Stimulated activated CD4-positive, alpha-beta T cell treated with anti-CD3 and anti-CD28 coated beads, Interleukin-12 subunit alpha, Interleukin-12 subunit beta, amount 100 ng/mL, for 4 hours (primary cell): ENCODE measurements around the gene LRRFIP1.
A peak's percentile ranks its signal among the peaks of the same experiment; 100 is the strongest.

Source experiments
- DNase-seq: peaks from one replicate; pipeline ENCODE4 v3.0.0-alpha.2; 2020

Gene LRRFIP1

DNA sequence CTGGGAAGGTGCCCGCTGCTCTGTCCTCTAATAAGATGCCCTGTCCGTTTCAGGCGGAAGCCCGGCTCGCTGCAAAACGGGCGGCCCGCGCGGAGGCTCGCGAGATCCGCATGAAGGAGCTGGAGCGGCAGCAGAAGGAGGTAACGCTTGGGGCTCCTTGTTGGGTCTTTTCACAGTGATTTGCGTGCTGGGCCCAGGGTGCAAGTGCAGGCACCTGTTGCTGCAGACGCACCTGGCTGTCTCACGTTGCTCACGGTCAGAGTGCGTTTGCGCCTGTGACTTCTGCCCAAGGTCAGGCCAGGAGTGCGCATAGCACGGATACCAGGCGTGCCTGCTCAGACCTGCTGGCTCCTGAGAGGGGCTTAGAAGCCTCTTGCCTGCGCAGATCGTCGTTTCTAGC, 81.1 kb downstream of the LRRFIP1 start:
- no peak for DNase-seq

DNA sequence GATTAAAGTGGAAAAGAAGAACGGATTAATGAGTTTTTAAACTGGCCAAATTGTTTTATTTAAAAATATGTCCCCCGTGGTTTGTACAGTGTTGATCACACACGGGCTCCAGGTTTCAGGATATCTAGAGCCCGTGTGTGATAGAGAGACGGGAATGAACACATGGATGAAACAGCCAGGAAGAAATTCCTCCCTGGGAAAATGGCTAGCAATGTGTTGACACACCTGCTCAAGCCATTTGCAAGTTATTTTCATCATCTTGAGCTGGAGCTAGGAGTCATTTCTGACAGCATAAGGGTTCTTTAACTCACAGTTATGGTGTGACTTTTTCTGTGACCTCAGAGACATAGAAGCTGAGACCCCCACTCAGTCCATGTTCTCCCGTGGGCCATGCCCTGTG, 81.6 kb downstream of the LRRFIP1 start:
- DNase-seq = no peak

DNA sequence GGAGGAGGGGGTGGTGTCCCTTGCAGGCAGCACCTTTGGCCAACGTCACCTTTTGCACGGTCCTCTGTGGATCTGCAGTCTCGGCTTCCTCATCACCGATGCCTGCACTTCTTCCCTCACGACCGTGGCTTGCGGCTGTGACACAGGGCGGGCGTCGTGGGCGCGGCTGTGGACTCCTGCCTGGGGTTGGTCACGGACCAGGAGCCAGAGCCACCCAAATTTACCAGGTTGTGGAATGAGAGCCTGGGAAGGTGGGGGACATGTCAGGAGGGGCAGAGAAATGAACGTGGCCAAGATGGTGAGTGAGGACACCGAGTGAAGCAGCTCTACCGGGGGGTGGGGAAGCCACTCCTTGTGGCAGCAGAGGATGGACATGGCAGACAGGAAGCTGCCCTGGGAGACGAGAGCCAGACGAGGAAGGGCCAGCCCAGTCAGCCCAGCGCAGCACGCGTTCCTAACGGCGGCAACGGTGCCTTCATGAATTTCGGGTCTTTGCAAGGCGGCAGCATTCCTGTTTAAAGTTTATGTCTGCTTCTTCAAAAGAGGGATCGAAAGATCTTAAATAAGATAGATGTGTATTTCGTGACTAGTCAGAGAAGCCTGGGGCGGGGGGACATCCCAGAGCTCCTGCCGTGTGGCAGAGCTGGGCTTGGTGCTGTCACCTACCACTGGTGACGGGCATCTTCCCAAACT, 84.2 kb downstream of the LRRFIP1 start:
- DNase-seq = no peak

DNA sequence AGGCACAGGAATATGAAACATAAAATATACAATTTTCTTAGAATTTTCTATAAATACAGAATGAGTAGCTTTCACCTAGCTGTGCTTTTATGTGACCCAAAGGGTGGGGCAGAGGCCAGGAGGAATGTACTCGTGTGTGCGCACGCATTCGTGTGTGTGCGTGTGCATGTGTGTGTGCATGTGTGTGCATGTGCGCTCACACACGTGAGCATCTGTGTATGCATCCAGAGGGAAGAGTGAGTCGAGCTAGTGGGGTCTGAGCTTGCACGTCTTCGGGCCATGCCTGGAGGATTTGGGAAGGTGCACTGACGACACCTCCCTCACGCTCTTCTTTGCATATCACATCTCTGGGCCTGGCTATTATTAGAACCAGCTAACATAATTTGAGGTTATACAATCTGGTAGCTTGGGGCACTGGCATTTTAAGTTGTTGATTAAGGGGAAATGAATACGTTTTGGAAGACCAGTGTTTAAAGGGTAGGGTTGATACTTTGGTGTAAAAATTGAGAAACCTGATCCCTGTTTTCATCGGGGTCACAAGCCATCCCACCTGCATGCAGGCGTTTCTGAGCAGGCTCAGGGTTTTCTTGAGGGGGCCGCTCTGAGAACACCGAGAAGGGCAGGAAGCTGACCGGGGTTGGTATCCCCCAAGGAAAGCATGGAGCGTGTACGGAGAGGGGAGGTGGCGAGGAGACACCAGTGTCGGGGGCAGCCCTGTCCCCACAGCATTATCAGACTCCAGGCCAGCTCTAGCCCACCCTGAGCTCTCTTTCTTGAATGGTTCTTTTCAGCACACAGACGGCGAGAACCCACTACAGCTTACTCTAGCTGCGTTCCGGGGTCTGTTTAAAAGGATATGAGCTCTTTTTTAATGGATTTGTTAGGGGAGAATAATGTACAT, 85.3 kb downstream of the LRRFIP1 start:
- no peak for DNase-seq

DNA sequence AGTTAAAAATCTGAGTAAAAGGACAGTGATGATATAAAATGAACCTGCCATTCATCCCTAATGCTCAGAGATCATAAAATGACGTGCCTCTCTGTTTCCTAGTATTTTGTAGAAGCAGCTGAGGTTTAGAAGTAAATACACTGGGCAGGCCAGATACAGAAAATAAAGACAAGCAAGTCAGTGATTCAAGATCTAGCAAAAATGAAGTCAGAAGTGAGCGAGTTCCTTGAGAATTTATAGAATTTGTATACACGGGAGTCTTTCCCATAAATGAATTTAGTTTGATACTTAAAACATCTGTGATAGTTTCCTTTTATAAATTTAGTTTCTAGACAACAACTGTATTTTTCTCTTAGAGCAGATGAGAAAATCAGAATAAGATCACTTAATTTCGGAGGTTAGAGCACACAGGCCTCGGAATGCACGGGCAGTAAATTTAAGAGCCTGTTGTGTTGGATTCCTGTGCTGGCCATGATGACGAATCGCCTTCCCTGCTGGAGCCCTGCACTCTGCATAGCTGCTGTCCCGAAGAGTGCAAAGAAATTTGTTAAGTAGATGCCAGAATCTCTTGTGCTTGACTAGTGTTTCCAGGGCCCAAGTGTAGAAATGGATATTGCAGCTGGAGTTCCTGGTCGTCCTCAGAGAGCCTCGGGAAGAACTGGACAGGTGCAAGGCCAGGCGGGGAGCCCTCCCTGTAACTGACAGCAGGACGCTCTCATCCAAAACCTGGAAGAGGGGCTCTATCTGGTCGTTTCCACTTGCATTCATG, 87.5 kb downstream of the LRRFIP1 start:
- no peak for DNase-seq

DNA sequence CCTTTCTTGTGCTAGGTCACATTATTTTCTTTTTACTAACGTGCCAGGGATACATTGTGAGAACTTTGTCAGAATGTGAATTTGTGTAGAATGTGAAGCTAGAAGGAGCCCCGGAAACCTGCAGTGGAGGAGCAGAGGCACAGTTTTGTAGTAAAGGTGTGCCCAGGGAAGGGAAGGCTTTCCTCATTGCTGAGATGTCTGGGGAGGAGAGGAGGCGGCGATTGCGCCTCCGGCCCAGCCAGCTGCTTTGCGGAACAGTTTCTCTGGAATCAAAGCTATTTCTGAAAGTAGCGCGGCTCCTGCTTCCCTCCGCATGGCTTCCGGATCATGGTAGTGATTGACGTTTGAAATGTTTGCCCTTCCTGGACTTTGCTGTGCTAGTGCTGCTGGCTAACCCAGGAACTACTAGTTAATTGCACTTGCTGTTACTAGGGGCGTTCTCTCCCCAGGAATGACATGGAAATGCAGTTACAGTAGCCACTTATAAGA, 88.1 kb downstream of the LRRFIP1 start:
- no peak for DNase-seq

DNA sequence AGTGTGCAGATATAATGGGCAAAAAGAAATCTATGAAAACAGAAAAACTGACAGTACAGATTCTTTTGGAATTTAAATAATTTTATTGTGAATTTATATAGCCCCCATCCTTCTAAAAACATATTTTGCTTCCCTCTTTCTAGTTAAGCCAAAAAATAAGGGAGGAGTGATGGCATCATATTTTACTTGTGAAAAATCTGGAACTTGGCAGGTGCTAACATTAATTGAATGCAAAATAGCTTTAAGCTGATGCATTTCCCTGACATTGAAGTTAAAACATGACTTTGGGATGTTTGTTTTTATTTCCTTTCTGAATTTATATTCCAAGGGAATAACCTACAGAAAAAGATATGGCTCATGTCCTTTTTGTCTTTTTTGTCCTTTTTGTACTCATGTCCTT, 88.6 kb downstream of the LRRFIP1 start:
- no peak for DNase-seq

DNA sequence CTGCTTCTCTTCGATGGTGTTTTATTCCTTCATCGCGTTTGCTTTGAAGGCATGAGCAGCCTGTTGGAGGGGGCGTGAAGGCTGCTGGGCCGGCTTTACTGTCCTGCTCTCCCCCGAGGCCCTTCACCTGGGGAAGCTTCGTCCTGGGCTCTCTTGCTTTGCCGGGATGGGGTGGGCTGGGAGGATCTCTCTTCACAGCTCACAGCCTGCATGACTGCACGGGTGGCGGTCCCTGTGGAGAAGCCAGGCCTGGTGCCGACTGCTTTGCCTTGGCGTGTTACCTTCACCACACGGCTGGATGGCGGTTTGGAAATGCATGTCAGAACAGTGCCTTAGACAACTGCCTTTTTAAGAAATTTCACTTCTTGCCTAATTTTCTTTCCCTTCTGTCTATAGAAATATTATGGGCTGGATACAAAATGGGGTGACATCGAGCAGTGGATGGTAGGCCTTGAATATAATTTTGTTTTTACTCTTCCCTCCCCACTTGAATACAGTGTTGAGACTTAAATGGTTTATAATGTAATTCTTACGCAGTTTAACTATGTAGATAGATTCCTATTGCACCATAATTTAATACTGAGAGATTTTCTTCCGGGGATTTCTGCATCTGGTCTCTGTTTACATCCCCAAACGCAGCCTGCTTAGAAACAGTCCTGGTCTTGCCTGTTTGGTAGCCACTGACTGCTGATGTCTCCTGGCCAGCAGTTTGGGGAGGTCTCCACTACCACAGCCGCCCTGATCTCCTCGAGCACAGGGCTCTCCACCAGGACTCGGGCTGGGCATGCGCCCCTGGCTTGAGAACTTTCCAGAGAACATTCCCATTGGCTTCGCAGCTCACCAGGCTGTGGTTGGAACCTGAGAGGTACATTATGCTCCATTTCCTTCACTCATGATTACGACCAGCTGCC, 90.2 kb downstream of the LRRFIP1 start:
- DNase-seq = no peak

DNA sequence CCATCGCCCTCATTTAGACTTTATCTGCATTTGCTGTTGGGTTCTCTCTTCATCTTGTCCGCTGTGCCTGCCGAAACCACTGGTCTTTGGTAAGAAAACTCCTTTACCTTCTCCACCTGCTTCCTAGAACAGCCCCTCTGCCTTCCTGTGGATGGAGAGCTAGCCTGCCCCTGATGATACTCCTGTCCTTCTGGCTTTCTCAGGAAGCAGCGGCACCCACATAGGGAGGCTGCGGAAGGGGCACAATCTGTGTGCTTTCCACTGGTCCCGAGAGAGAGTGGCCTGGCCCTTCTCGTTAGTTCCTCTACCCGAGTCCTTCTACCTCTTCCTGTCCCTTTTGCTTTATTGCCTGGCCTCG, 90.9 kb downstream of the LRRFIP1 start:
- DNase-seq = no peak

DNA sequence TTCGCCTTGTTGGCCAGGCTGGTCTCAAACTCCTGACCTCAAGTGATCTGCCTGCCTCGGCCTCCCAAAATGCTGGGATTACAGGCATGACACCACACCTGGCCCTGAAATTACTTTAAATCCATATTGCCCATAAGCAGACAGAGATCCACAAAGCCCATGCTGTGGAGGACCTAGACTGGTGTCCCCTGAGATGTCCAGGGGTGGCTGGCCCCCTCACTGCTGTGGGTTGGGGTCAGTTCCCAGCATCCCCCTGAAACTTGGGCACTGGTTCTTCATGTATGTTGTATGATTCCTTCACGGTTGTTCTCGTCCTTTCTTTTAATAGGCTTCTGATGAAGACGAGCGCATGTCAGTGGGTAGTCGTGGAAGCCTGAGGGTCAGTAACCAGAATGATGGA, 93.1 kb downstream of the LRRFIP1 start:
- no peak for DNase-seq

DNA sequence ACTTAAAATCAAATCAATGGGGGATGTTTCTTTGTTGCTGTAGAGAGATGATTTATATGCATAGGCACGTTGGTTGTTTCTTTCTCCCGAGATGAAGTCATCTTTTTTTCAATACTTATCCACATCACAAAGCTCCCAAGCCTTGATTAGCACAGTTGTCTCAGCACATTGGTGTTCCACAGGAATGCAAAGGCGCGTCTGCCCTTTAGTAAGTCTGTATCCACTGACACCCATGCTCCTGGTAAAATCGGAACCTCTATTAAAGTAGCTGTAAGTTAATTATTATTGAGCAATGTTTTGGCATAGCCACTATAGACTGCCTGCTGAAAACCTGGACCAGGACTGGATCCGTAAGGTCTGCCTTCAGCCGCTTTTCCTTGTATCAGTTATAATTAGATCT, 93.6 kb downstream of the LRRFIP1 start:
- no peak for DNase-seq

DNA sequence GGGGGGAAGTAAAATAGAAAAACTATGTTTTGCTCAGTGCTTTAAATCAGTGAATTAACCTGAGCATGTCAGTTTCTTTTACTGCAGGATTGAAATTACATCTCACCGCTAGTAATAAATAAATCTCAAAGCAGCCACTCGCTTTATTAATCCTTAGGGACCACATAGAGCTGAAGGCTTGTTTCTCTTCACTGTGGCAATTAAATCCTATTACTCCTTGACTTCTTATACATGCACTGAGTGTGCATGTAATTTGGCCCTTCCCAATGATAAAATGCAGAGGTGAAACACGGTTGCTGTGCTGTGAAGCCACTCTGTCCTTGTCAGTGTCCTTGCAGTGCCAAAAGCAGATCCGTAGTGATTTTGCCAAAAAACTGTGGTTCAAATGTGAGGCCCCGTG, 94.1 kb downstream of the LRRFIP1 start:
- DNase-seq = no peak

DNA sequence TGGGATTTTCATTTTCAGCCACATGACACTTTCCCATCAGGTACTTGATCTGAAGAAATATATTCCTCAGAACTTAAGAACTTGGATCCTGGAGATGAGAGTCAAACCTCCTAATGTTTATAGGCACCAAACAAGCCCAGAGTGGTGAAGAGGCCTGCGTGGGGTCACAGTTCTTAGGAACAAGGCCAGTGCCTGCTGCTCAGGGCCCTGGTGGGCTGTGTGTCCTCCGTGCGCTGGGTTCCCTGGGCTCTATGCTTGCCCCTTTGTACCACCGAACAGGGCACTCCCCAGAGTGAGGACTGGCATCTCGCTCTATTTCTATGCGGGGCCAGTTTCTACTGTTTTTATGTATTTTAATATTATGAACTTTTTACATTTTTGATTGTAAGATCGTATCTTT, 95.2 kb downstream of the LRRFIP1 start:
- DNase-seq = no peak

DNA sequence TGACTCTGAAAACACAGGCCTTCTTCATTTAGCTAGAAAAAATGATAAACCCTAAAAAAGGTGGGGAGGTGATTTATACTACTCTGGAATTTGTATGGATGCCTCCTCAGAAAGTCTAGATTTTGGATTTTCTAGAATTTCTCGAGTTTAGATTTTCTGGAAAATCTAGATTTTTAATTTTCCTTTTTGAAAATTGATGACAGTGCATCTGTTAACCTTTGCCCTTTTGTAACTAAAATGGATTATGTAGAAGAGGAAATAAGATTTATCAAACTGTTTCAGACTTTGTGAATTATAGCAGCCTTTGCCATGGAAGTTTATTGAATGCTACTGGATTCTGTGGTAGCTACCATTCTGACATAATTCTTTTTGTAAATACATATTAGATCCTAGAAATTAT, 95.6 kb downstream of the LRRFIP1 start:
- DNase-seq = no peak

DNA sequence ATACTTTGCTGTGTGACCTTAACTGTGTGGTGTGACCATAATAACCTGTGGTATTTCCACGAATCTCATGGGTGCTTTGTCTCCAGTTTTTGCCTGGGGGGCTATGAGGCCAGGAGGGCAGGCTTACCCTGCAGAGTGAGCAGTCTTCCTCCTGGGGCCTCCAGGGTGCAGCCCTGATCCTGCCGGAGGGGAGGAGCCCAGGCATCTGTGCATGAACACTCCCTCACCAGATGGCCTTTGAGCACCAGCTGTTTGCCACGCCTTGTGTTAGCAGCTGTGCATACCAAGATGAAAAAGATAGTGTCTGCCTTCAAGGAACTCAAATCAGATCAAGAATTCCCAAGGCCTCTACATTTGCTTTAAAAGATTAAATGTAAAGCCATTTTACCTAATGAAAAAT, 96.2 kb downstream of the LRRFIP1 start:
- DNase-seq = no peak

DNA sequence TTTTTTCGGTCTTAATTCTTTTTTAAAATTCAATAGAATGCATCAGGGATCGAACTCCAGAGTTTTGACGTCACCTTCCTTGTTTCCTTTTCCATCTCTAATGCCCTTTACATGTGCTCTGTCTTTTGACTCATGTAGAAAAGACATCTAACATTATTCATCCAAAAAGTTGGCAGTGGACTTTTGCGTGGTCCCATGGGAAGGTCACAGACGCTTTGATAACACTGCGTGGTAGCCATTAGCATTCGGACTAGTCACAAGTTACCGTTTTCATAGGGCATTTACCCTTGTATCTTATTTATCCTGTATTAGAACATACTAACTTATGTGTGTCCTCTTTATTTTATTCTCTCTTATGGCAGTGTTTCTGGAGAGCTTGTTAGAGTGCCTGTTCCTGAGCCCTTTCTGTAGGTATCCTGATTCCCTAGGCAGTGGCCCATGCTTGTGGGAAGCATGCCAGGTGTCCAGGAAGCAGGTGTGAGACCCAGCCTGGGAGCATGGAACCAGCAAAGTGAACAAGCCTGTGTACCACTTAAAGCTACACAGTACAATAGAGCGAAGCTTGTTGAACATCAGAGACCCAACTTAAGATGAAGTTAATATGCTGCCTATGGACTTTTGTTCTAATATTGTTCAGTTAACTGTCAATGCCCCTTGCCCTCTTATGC, 97.6 kb downstream of the LRRFIP1 start:
- no peak for DNase-seq

DNA sequence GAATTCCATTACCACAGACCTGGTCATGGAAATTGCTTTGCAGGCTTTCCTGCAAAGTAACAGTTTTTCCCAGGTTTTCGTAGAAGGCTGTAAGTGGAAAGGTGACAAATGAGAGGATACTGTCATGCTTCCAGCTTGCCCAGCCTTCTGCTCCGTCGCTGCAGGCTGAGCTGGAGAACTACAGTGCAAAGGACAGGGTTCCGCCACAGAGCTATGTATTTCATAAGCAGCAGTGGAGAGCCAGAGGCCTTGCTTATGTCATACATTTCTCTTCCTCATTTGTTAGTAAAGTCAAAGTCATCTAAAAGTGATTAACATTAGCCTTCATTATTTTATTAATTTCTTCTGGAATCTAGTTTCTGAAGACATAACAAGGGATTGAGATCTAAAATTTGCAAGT, 98.3 kb downstream of the LRRFIP1 start:
- no peak for DNase-seq

DNA sequence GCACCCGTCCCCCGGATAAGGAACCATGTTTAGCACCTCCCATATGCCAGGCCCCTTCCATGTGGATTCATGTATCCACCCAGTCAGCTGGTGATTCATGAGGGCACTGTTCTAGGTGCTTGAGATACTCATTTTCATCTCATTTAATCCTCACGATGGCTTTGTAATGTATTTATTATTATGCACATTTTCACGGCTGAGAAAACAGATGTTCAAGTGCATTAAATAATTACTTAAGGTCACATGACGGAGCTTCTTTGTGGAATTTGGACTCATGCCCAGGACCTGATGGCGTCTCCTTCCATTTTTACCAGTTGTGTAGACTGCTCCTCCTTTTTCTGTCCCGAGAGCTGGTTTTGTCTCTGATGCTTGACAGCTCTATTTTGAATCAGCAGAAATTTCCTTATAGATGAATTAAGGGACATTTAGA, 99.0 kb downstream of the LRRFIP1 start:
- no peak for DNase-seq

DNA sequence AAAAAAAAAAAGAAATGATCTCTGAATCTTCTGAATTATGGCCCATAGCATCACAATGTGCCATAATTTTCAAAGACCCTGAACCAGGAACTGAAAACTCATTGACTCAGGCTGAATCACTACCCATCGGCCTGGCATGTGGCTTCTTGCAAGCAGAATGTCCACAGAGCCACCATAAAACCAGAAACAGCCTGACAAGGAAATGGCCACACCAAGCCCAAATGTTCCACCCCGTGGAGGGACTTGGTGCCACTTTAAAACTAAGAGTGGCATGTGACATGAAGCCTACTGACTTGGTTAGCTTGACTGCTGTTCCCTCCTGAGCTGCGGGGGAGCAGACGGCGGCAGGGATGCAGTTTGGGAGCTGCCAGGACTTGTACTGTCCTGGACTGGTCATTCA, 100.0 kb downstream of the LRRFIP1 start:
- DNase-seq = no peak

DNA sequence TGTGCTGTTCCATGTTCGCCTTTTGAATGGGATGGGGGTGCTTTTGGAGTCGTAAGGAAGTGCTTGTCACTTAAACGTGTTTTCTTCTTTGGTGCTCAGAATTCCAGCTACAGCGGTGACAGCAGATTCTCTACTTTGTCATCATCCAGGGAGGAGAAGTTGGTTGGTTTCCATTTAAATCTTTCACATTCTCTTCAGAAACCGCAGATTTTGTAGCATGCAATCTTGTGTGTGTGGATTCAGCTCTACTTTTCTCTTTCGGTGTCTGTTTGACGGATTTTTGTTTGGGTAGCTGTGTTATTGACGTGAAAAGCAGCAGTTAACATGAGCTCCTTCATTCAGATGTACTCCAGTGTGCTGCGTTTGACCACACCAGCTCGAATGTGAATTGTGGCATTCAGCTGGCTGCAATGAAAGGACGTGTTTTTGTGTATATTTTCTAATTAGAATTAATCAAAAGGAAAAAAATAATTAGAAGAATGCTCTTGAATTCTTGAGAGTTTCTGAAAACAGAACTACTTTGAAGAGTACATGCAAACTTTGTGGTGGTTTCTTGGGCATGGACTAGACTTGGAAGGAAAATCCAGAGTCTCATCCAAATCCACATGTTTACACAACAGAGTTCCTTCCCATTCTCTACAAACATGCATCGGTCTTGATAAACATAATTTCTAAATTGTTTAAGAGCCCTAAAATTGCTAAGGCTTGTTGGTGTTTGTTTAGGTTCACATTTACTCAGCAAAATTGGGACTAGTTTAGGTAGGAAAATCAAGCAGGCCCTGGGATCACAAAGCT, 102.5 kb downstream of the LRRFIP1 start:
- DNase-seq = no peak

DNA sequence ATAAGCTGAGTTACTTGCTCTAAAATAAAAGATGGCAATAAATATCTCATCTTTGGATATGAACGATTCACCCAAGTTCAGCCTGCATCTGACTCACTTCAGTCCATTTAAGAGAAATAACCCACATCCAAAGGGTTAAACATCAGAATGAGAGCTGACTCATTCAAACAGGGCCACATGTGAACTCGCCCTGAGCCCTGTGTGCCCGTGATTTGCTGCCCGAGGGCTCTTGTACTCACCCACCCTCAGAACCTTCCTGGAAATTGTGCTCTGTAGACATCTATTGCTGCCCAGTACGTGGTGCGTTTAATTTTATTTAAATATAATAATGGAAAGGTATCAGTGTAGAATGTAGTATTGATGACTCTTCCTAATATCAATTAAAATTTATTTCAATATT, 104.3 kb downstream of the LRRFIP1 start:
- DNase-seq = peak; percentile 32
